Measurements from ENCODE around the gene RALGPS1.

DNA sequence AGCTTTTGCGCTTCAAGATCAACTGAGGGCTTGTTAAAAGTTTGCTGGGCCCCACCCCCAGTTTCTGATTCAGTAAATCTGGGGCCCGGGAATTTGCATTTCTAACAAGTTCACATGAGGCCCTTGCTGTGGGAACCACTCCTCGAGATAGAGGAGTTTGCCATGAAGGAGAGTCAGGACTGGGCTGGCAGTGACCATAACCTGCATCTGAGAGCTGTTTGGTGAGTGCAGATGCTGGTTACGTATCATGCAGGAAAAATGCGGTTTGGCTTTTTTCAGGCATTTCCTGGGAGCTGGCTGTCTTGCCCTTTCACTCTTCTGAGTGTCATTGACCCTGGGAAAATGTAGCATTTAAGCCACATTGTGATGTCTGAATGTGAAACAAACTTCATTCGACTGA is 217.3 kb downstream of the RALGPS1 start:
- TF ChIP-seq, protein P1, sequence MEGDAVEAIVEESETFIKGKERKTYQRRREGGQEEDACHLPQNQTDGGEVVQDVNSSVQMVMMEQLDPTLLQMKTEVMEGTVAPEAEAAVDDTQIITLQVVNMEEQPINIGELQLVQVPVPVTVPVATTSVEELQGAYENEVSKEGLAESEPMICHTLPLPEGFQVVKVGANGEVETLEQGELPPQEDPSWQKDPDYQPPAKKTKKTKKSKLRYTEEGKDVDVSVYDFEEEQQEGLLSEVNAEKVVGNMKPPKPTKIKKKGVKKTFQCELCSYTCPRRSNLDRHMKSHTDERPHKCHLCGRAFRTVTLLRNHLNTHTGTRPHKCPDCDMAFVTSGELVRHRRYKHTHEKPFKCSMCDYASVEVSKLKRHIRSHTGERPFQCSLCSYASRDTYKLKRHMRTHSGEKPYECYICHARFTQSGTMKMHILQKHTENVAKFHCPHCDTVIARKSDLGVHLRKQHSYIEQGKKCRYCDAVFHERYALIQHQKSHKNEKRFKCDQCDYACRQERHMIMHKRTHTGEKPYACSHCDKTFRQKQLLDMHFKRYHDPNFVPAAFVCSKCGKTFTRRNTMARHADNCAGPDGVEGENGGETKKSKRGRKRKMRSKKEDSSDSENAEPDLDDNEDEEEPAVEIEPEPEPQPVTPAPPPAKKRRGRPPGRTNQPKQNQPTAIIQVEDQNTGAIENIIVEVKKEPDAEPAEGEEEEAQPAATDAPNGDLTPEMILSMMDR (IDR thresholded peaks at IDR 0.05): no peak
- TF ChIP-seq POLR2A (IDR thresholded peaks at IDR 0.05): no peak
